Thymus (tissue), 11 donors: ENCODE measurements around the gene LNPEP. TPM values are rescaled to one million over a fixed set of nuclear protein-coding genes. Genes with fewer than 3 reads are reported as not detected.

Experiments used
- DNase-seq, 9 donors: peaks; one replicate each; pipeline ENCODE4 v3.0.0-alpha.2; 2013; ENCODE audit warnings: low spot score in 9 of 9, low read depth in 6 of 9, missing footprints in 1 of 9
- H3K27ac ChIP-seq, 2 donors: one replicate each; pipeline ENCODE4 v1.5.1; 2013; ENCODE audit warnings: control low read depth in 1 of 2, low read depth in 1 of 2, low read length in 1 of 2, mild to moderate bottlenecking in 1 of 2, moderate library complexity in 1 of 2
- H3K27me3 ChIP-seq, 2 donors: one replicate each; pipeline ENCODE4 v1.5.1; 2013; ENCODE audit warnings: low read length in 1 of 2; ENCODE audit not compliant: control insufficient read depth in 2 of 2, insufficient read depth in 1 of 2
- H3K36me3 ChIP-seq, 2 donors: one replicate each; pipeline ENCODE4 v1.5.1; 2013; ENCODE audit warnings: low read length in 1 of 2, mild to moderate bottlenecking in 1 of 2, moderate library complexity in 1 of 2; ENCODE audit not compliant: control insufficient read depth in 2 of 2, insufficient read depth in 2 of 2
- H3K4me1 ChIP-seq, 2 donors: one replicate each; pipeline ENCODE4 v1.5.1; 2013; ENCODE audit warnings: low read length in 2 of 2; ENCODE audit not compliant: control insufficient read depth in 2 of 2, insufficient read depth in 2 of 2
- H3K4me3 ChIP-seq, 2 donors: one replicate each; pipeline ENCODE4 v1.5.1; 2013; ENCODE audit warnings: low read length in 2 of 2, control low read depth in 1 of 2, mild to moderate bottlenecking in 1 of 2
- H3K9me3 ChIP-seq, 2 donors: one replicate each; pipeline ENCODE4 v1.5.1; 2013; ENCODE audit warnings: low read length in 1 of 2, mild to moderate bottlenecking in 1 of 2; ENCODE audit not compliant: control insufficient read depth in 2 of 2, insufficient read depth in 1 of 2
- WGBS: extraction: QIAGEN DNeasy Blood & Tissue Kit; methylation state at CpG from one replicate; pipeline ENCODE4 v1.1.7; 2013; 5-methylcytosine and 5-hydroxymethylcytosine counted together
- polyA plus RNA-seq: library from polyadenylated mRNA; stranded (reverse); fragments of 200-250 nt; gene quantifications from one replicate; pipeline ENCODE4 v1.2.3, GENCODE V29; 2013
- total RNA-seq: library from RNA; stranded (reverse); fragments of 120-200 nt; gene quantifications from one replicate; pipeline ENCODE4 v1.2.4, GENCODE V29; 2013
- donor health status: healthy.

LNPEP gene
- total and polyA plus RNA-seq, 2 donors, result 15.8 to 37.1 TPM

DNA sequence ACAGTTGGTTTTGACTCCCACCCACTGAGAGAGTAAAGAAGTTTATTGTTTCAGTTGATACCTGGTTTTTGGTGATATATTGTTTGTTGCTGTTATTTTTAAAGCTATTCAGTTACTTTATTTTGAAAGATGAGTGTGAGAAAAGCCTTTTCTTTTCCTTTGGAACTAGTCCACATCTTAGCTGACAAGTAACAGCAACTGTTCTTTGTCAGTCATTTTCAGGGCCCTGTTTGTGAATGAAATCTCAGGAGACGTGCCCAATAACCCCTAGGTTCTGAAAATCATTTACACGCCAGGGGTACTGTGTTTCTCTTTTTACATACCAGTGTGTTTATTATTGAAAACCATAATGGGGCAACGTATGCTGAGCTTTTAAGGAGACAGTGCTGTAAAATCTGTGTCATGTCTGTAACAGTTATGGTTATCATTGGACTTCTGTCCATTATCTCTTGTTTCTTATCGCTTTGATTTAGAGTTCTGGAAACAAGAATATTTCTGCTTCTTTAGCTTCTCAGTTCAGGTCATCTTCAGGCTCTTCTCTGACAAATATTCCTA, 131.5 kb downstream of the LNPEP start:
- DNase-seq, result no peak

DNA sequence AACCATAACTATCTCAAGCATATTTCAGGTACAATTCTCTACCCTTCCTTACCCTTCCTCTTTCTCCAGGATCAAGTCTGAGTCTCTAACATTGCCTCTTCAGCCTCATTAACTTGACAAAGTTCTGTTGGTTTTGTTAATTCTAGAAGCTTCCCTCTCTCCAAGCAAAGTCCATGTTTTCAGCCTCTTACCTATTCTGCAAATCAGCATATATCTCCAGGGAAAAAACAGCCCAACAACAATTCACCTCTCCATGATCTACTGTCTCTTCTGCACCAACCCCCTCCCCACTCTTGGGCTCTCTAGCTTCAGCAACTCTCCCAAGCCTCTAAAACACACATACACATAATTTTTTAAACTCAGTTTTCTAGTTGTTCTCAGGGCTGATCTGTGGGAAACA, 134.4 kb downstream of the LNPEP start:
- no peak for DNase-seq
- H3K27me3 ChIP-seq, result no peaks in the 10 kb centered on the region
- no peaks in the 10 kb centered on the region for H3K36me3 ChIP-seq
- H3K9me3 ChIP-seq, result no peaks in the 10 kb centered on the region
- H3K4me3 ChIP-seq, result no peak overlapping the region
- H3K27ac ChIP-seq, result no peak overlapping the region
- H3K4me1 ChIP-seq, result no peaks in the 10 kb centered on the region

More for the DNA sequence above, 131.5 kb downstream of the LNPEP start:
- no peaks in the 10 kb centered on the region for H3K36me3 ChIP-seq
- H3K4me1 ChIP-seq, result no peaks in the 10 kb centered on the region
- 95% methylated on average over 4 of the region's 4 CpGs for WGBS
- H3K9me3 ChIP-seq, result no peaks in the 10 kb centered on the region
- no peak overlapping the region for H3K27ac ChIP-seq
- no peaks in the 10 kb centered on the region for H3K27me3 ChIP-seq
- H3K4me3 ChIP-seq, result no peak overlapping the region

DNA sequence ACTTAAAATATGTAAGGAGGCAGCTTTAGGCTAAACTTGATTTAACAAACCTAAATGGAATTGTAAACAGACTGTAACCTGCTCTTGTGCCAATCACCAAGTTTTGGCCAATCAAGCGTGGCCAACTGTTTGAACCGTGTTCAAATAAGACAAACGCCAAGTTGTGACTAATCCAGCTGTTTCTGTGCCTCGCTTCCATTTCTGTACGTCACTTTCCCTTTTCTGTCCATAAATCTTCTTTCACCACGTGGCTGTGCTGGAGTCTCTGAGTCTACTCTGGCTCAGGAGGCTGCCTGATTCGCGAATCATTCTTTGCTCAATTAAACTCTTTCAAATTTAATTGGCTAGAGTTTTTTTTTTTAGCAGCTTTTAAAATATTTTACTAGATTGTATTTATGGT, 135.2 kb downstream of the LNPEP start:
- Histone ChIP-seq H3K4me3 (no peak overlapping the region), H3K27ac (no peak overlapping the region), H3K4me1 (no peaks in the 10 kb centered on the region), H3K9me3 (no peaks in the 10 kb centered on the region), H3K36me3 (no peaks in the 10 kb centered on the region), H3K27me3 (no peaks in the 10 kb centered on the region)
- 85% methylated on average over 8 of the region's 8 CpGs for WGBS
- no peak for DNase-seq

DNA sequence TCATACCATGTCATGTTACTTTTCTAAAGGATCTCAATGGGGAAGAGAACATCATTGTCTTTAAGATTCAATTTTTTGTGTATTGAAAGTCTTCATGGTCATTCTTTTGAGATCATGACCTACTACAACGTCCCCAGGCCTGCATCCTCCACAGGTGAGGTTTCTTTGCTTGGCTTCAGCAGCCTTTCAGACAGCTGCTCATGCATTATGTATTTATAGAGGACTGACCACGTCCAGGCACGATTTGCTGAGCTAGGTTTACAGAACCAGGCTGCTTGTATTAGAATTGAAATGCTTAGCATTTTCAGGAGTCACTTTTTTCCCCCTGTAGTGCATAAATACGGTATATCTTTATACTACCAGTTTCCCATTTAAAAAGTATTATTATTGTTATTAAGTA, 136.1 kb downstream of the LNPEP start:
- Histone ChIP-seq H3K4me1 (no peaks in the 10 kb centered on the region), H3K27ac (no peak overlapping the region), H3K9me3 (no peaks in the 10 kb centered on the region), H3K27me3 (no peaks in the 10 kb centered on the region), H3K4me3 (no peak overlapping the region), H3K36me3 (no peaks in the 10 kb centered on the region)
- 93% methylated on average over 4 of the region's 4 CpGs for WGBS
- no peak for DNase-seq

DNA sequence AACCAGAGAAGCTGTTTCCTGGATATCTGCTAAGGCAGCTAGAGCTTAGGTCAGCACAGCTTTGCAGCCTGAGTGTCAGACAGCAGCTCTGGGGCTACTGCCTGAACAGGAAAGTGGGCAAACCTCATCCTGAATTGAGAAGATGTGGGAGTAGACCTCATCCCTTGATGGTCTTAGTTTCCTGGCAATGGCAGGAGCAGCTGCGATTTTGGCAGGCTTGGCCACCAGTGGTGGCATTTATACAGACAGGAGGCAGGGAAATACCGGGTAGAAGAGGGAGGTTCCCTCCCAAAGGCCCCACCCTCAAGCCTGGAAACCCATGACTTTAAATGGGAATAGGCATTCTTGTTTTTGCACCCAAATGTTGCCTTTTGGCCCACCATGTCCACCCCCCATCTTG, 136.8 kb downstream of the LNPEP start:
- no peak overlapping the region for H3K4me3 ChIP-seq
- no peak overlapping the region for H3K27ac ChIP-seq
- no peaks in the 10 kb centered on the region for H3K27me3 ChIP-seq
- H3K36me3 ChIP-seq, result no peaks in the 10 kb centered on the region
- H3K4me1 ChIP-seq, result no peaks in the 10 kb centered on the region
- no peaks in the 10 kb centered on the region for H3K9me3 ChIP-seq
- WGBS, result 86% methylated on average over 2 of the region's 2 CpGs
- no peak for DNase-seq

DNA sequence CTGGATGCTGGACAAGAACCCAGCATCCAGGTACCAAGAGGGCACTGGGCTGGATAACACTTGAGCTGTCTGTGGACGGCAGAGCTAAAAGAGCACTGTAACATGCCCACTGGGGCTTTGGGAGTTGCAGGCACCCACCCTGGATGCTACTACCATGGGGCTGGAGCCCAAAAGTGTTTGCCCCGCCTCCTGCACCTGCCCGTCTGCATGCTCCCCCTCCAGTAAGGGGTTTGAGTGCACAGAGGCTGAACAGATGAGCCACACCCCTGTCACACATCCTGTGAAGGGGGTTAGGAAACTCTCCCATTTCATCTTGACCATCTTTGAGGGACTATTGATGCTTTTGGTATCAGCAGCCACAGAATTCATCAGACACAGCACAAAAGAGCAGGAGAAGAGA, 137.5 kb downstream of the LNPEP start:
- Histone ChIP-seq H3K36me3 (no peaks in the 10 kb centered on the region), H3K27ac (no peak overlapping the region), H3K9me3 (no peaks in the 10 kb centered on the region), H3K4me3 (no peak overlapping the region), H3K27me3 (no peaks in the 10 kb centered on the region), H3K4me1 (no peaks in the 10 kb centered on the region)
- WGBS, result 96% methylated on average over 3 of the region's 3 CpGs
- no peak for DNase-seq

DNA sequence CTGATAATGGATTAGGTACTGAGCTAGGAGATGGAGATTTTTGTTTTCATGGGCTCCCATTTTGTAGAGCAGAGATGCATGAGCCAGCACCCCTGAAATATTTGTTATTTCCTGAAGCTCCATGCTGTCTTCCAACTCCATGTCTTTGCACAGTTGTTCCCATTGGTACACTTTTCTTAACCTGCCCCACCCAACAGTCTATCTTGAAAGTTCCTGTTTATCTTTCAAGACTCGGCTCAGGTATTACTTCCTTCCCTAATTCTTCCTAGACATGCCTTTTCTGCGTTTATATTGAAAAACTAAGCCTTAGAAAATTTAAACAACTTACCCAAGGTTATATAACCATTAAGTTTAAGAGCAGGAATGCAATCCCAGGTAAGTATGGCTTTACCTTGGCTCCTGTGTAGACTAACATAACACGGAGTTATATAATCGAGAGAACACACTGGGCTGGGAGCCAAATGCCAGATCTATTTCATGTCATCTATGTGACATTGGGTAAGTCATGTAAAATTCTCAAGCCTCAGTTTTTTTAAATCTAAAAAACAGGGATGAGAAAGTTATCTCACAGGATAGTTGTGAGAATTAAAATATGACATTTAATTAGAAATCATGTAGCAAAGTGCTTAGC, 139.1 kb downstream of the LNPEP start:
- Histone ChIP-seq H3K27ac (no peak overlapping the region), H3K9me3 (no peaks in the 10 kb centered on the region), H3K27me3 (no peaks in the 10 kb centered on the region), H3K4me3 (no peak overlapping the region), H3K36me3 (no peaks in the 10 kb centered on the region), H3K4me1 (no peaks in the 10 kb centered on the region)
- WGBS, result 61% methylated on average over 4 of the region's 4 CpGs
- DNase-seq, result no peak

DNA sequence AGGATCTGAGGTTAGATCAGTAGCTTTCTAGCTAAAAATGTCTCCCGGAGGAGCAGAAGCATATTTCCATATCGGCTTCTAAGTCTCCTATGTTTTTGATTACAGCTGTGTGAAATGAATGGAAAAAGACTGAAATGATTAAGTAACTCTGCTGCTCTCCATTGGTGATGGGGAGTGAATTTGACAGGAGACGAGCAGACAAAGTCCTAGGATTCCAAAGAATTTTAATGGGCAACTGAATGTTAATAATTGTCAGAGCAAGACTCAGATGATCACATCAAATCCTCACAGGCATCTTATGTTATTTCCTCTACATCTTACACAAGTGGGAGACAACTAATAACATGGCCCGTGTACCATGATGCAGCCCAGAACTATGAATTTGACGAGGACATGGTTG, 139.8 kb downstream of the LNPEP start:
- Histone ChIP-seq H3K27ac (no peak overlapping the region), H3K9me3 (no peaks in the 10 kb centered on the region), H3K36me3 (no peaks in the 10 kb centered on the region), H3K27me3 (no peaks in the 10 kb centered on the region), H3K4me3 (no peak overlapping the region), H3K4me1 (no peaks in the 10 kb centered on the region)
- no peak for DNase-seq
- WGBS, result 98% methylated on average over 5 of the region's 5 CpGs

DNA sequence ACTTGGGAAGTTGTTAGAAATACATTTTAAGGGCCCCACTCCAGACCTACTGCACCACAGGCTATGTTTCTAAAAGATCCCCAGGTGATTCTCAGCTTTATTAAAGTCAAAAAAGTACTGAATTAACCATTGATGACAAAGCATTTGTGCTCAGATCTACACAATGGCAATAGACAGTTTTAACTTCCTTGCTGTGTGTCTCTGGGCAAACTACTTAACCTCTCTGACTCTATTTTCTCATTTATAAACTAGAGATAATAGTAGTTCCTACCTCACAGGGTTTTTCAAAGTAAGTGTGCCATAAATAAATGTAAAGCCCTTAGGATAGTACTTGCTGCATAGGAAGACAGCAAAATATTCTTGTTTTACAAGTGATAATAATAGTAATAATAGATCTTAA, 140.2 kb downstream of the LNPEP start:
- H3K9me3 ChIP-seq, result no peaks in the 10 kb centered on the region
- H3K27ac ChIP-seq, result no peak overlapping the region
- no peak for DNase-seq
- H3K36me3 ChIP-seq, result no peaks in the 10 kb centered on the region
- H3K4me1 ChIP-seq, result no peaks in the 10 kb centered on the region
- no peak overlapping the region for H3K4me3 ChIP-seq
- H3K27me3 ChIP-seq, result no peaks in the 10 kb centered on the region
